NCI-H187 (cell line): ENCODE measurements around the gene GINS2.

Source experiments
- DNase-seq, 2 experiments: peaks; one replicate each; lab custom pipeline; 2025; lab: John Stamatoyannopoulos, UW

GINS2 gene

DNA sequence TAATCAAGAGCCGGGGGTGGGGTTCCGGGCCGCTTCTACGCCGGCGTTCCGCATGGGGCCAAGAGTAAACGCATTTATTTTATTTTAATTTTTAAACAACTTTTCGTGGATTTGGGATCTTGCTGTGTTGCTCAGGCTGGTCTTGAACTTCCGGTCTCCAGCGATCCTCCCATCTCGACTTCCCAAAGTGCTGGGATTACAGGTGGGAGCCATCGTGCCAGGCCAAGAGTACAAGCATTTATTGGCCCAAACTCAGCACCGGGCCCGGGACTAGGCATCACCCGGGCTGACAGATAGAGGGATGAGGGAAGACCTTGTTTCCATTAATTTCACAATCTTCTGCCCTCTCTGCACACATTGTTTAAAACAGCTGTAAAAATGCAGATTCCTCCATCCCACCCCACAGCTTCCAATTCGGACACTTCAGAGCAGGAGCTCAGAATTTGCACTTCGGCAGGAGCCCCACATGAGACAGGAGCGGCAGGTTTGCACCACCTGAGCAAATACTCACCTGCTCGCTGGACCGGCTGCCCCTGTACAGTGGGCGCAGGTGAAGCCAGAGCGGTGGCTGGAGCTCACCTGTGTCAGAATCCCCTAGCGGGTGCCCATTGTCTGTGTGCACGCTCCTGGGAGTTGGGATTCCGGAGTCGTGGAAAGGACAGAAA lies 663 bp upstream of the GINS2 start:
- DNase-seq, result no peak

DNA sequence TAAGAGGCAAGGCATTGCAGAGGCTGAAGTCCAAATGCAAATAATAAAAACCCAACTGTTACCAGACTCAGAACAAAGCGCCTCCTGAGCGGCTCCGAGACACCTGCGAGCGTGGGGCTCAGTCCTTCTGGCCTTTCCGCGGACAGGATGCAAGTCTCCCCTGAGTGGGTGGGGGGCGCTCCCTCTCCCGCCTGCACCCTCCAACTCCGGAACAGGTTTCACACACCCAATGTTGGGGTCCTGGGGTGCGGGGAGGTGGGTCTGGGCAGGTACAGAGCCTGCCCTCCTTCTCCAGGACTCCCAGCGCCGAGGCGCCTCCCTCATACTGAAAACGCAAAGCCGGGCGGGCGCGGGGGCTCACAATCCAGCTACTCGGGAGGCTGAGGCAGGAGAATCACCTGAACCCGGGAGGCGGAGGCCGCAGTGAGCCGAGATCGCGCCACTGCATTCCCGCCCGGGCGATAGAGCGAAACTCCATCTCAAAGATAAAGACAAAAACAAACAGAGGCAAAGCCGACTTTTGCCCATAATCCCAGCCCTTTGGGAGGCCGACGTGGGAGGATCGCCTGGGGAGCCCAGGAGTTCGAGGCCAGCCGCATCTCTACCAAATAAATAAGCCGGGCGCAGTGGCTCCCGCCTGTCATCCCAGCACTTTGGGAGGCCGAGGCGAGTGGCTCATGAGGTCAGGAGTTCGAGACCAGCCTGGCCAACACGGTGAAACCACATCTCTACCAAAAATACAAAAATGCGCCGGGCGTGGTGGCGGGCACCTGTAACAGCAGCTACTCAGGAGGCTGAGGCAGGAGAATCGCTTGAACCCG lies 893 bp downstream of the GINS2 start:
- DNase-seq, result no peak

DNA sequence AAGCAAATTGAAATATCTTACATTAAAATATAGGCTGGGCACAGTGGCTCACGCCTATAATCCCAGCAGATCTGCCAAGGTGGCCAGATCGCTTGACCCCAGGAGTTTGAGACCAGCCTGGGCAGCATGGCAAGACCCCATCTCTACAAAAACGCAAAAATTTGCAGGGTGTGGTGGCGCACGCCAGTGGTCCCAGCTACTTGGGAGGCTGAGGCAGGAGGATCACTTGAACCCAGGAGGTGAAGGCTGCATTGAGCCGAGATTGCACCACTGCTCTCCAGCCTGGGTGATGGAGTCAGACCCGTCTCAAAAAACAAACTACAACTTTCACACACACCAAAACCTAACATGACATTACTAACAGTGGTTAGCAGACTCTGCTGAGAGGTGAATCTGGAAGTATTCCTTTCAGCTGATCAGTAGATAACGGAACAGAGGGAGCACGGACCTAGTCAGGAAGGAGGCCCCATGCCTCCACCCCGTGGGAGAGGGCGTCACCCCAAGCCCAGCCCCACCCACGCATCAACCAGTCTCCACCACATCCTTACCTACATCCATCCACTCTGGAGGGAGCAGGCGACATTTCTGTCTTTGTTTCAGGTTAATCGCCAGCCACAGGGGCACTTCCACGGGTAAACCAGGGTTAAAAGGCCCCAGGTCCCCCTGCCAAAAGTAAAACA lies 1.7 kb downstream of the GINS2 start:
- no peak for DNase-seq

DNA sequence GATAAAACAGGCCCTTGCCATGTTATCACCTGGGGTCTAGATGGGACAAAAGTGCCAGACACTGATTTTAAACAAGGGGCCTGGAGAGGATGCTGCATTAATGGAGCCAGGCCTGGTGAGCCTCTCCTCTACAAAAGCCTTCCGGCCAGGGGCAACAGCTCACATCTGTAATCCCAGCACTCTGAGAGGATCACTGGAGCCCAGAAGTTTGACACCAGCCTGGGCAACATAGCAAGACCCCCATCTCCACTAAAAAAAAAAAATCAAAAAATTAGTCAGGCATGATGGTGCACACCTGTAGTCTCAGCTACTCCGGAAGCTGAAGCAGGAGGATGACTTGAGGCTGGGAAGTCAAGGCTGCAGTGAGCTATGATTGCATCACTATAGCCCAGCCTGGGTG lies 3.5 kb downstream of the GINS2 start:
- DNase-seq, result no peak

DNA sequence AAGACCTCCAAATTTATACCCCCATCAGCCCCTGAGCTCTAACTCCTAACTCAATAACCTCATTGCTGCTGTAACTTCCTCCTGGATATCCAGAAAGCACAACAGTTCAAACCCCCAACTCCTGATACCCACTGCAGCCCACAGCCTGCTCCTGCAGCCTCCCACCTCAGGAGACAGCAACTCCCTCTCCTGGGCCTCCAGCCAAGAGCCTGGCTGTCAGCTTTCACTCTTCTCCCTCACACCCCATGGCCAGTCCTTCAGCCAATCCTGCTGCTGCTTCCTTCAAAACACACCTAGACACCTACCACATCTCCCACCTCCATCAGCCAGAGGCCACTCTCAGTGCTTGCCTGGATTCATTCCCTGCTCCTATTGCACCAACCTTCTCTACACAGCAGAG lies 5.4 kb downstream of the GINS2 start:
- no peak for DNase-seq

DNA sequence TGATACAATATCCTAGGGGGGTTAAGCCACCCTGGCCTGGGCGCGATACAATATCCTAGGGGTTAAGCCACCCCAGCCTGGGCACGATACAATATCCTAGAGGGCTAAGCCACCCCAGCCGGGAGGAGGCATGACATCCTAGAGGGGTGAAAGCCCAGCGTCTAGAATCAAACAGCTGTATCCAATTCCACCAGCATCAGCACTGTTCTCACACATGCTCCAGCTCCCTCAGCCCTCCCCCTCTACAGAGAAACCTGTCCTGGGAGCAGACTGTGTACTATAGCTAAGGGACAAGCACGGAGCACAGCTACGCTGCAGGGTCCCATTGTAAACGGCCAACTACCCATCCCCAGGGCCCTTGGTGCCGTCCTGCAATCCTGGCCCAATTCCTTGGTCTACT lies 6.2 kb downstream of the GINS2 start:
- no peak for DNase-seq

DNA sequence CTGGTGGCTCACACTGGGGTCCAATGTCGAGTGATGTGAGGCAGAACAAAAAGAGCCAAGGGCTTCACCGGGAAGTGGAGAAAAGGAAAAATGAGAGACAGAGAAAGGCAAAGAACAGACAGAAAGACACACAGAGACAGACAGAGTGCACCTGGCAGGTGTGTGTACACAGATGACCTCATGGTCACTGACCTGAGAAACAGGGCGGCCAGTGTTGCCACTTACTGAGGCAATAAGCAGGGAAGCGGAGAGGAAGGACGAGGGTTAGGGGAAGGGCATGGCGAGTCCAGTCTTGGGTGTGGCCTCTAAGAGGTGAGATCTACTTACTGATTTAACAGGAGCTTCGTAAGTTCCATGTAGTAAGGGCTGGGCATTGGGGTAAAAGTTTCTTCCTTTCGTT lies 7.5 kb downstream of the GINS2 start:
- DNase-seq, result no peak

DNA sequence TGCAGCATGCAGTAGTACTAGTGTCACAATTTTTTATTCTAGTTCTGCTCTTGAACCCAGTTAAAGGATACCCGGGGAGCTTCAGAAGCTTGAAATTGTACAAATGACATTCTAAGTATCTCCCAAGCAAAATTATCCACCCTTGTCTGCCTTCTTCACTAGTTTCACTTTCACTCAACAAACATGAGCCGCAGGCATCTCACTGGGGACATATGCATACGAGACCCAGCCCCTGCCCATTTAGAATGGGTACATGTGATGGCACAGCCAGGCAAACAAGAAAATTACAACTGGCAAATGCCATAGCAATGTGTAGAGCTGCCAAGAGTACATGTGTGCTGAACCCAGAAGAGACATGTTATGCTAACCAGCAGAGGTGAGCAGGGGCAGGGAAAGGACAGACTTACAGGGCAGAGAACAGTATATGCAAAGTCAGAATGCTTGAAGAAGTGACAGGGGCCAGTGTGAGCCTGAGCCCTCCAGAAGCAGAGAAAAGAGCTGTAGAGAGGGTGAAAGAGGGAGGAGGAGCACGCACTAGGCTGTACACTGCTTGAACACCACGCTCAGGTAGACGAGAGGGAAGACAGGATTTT lies 8.3 kb downstream of the GINS2 start:
- DNase-seq, result no peak

DNA sequence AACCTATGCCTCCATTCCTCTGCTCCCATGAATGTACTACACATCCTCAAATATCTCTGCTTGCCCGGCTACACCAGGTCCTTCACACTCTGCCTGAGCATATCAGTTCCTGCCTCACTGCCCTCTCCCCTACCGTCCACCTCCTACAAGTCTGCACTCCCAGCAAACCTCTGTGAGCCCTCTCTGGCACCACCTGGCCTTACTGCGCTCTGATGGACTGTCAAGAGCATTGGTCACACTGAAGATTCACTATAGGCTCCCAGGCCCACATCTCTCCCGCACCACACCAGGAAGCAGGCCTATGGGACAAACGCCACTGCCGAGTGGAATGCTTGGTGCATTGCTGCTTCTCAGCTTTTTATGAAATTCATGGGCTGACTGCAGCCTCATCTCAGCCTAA lies 8.9 kb downstream of the GINS2 start:
- no peak for DNase-seq

DNA sequence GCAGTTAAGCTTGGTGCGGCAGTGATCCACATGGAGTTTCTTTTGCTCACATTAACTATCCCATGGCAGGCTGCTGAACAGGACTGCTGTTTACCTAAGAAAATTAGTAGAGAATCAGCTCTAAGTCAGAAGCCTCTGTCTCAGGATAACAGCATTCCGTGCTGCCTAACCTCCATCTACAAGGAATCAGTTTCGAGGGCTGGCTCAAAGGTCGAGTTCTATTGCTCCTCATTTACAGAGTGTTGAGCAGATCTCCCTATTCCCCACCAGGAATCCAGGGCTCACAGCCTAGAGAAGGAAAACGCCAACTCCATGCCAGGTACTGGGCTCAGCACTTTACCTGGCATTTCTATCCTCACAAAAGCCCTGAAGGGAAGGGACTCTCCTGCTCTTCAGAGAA lies 9.9 kb downstream of the GINS2 start:
- no peak for DNase-seq

DNA sequence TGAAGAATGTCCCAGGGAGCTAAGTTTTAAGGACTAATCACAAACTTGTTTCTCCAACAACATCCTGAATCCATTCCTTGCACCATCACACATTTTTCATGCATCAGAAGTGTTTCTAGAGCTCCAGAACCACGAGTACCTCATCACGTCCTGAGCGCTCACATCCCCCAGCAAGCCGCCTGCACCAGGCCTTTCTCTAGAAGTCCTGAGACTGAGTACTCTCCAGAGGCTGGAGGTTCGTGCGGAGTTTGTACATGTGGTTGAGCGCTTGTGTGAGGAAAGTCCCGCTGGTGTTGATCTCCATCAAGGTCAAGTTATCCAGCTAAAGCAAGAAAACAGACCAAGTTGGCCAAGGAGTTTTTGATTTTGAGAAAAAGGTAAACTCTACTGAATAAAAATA lies 10.7 kb downstream of the GINS2 start:
- no peak for DNase-seq

DNA sequence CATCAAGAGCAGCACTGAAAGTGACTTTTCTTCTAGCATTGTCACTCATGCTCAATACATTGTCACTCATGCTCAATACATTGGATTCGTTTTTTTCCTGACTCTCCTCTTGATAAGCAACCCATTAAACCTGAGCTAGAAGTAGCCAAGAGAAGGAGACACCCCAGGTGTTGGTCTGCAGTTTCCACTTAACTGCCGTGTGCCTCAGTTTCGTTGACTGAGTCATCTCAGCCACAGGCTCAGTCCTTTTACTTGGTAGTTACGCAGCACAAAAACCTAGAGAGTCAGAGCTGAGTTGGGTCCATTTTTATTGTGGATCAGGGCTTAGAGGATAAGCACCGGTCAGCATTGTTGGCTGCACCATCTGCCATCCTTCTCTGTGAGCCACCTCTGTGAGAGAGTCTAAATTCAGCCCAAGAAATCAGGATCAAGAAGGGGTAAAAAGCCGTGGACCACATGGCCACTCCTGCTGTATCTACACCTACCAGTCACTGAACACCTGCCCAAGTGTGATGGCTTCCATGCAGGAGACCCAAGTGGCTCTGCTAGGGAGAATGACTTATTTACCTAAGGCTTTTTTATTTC lies 11.3 kb downstream of the GINS2 start:
- no peak for DNase-seq

DNA sequence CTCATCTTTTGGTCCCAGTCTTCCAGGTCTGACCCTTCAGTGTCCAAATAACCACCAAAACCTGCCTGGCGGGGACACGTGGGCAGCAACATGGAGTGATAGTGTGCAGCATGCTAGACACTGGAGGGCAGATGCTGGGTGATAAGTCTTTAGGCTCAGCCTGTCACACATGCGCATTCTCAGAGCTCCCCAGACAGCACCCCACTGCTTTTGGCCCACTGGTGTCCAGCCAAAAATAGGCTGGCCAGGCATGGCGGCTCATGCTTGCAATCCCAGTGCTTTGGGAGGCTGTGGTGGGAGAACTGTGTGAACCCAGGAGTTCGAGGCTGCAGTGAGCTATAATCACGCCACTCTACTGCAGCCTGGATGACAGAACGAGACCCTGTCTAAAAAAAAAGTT lies 12.3 kb downstream of the GINS2 start:
- no peak for DNase-seq

DNA sequence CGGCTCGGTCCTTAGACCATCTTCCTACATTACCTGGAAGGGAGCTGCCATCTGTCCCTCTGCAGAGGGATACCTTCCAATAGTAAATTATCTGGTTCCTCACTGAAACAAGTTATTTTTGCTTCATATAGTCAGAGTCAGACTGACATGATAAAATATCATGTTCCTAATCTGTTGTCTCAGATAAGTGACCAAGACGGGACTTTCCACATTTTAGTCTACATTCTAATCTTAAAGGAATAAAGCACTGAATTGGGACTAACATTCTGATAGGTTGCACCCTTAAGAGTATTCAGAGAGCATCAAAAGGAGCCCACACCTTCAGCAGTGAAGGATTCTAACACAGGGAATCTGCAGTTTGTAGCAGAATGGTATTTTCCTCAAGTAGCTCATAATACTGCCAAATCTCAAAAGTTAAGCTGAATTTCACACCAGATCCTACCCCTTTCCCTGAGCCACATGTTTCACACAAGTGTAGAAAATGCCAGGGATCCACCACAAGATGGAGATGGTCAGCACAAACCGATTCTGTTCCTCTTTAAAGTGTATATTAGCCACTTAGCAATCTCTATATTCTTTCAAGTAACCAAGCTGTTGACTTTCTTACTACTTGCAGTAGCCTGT lies 13.4 kb downstream of the GINS2 start:
- DNase-seq, result no peak

DNA sequence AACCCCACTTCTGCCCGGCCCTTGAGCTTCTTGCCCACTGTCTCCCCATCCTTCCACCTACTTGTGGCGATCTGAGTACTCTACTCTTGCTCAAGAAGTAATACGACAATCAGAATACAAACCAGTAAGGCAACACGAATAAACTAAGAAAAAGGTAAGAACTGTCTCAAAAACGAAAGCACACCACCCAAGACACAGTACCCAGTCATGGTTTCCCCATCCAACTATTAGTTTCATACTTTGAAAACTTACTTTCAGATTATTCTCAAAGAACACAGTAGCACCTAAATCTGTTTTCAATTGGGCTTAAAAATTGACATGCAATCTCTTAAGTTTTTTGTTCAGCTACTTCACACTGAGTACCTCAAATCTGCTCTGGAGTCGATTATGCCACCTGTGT lies 13.9 kb downstream of the GINS2 start:
- DNase-seq, result no peak

DNA sequence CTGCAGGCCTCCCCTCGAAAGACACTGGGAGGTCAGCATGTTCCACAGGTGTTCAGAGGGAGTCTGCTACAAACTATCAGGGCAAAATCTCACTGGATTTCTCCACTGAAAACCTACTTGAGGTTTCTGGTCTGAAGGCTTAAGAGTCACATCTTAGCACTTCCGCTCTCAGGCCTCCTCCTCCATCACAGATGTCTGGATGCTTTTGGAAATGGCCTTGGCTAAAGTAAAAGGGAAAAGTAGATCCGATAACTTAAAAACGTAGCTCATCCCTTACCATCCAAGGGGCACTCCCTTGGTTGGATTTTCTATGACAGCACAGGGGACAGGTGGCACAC lies 14.4 kb downstream of the GINS2 start:
- no peak for DNase-seq

DNA sequence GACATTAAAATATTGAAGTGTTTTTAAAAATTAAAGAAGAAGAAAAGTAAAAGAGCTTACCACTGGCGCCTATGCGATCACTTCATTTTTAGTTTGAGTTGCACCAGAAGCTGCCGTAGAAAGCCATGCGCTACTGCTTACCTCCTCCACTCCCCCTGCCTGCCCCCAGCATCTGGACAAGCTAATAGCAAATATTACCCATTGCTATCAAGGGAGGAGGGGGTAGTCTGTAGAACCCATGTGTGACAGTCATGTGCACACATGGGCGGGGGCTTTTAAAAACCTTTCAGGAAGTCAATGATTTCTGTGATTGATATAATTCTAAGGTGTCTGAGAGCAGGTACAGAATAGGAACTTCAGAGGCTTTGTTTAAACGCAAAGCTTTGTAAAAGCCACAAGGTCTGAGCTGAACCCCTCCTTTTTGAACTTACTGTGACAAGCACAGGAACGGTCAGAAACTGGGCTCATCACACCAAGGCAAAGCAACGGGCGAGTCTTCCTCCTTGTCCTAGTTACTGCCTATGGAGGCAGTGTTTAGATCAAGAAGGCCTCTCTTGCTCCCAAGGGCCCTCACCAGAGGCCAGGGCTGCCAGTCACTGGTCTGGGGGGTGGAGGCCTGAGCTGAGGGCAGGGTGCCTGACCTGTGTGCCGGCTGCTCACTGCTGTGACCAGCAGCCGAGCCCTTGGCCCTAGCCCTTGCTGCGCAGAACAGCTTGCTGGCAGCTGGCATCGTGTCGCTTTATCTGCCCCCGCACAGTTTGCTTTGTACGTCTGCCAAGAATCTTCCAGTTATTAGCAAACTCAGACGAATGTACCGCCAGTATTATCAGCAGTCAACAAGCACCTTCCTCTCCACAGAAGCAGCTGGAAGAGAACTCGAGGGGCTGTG lies 15.0 kb downstream of the GINS2 start:
- no peak for DNase-seq

DNA sequence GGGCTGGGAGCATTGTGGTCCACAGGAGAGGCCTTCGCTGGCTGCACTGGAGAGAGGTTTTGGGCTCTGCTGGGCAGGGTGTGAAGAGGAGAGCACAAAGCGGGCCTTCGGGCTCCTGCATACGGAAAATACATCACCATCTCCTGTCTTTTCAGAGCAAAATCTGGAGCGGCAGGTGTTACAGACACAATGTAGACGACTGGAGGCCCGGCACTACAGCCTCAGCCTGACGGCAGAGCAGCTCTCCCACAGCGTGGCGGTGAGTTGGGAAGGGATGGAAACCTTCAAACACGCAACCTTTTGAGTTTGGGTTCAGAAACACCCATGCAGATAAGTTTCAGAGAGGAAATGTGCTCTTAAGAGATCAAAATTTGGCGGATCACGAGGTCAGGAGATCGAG lies 17.9 kb downstream of the GINS2 start:
- no peak for DNase-seq

DNA sequence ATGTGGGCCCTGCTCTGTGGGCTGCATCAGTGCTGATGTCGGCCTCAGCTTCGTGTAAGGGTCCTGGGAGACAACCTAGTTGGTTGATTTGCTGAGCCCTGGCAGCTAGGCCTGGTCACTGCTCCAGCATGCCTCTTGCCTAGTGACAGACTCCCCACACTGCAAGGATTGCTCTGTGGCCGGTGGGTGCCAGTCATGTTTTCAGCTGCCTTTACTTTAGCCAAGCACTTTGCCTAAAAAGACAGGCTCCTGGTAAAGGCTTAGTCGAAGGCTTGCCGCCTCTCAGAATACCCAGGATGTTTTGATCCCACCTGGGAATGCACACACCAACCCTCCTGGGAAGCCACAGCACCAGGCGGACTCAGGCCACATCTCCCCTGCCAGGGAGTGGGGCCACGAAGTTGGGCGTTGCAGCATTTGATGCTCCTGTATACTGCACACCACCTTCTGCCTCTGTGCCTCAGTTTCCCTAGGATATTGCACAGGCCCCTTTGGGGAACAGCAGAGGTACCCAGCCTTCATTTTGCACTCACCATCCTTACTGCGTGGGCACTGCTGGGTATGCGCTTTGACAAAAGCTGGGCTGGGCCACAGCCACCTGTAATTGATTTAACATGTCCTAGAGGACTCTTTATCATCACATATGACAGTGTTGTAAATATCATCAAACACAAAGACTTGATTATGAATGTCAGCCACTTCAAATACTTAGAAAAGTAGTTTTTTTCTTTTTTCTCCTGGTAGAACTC lies 19.9 kb downstream of the GINS2 start:
- no peak for DNase-seq

DNA sequence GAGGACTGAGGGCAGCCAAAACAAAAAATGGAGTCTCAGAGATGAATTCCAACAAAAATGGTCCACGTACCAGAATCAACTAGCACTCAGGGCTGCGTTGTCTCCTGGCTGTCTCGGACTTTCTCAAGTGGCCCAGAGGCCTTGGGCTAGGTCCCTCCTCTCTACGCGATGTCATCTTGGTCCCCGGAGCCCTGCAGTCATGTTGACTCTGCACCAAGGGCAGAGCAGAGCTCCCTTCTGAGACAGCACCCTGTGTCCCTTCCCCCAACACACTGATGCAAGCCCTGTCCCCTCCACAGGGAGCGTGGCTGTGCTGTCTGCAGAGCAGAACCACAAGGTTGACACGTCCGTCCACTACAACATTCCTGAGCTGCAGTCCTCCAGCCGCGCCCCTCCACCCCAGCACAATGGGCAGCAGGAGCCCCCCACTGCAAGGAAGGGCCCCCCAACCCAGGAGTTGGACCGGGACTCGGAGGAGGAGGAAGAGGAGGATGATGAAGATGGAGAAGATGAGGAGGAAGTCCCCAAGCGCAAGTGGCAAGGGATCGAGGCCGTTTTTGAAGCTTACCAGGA lies 20.8 kb downstream of the GINS2 start:
- no peak for DNase-seq
